ENCODE data around the gene BICDL2.

DNA sequence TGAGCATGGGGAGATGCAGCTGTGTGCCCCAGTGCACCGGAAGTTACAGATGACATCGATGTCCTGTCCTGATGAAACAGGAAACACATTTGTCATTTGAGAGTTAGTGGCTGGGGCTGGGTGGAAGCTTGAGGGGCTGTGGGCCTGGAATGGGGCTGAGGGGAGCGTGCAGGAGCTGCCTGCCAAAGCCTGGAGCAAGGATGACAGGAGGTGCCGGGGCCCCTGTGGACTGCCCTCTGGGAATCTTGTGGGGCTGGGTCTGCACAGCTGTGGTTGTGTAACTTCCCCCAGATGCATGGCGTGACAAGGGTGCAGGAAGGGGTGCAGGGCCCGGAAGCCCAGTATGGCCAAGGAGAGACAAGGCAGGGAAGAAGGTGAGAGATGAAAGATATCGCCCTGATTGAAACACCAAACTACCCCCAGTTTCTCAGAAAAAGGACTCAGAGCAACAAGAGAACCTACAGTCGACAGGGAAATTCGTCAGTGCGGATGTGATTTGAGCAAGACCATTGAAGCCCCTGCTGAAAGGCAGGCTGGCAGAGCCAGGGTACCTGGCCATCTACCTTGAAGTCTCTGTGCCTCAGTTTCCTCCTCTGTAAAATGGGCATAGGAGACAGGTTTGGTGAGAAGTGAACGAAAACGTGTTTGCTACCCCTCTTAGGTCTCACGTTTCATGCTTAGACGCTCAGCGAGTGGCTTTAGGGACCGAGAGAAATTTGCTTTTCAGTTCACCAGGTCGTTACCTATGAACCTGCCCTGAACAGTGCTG lies 18.4 kb upstream of the BICDL2 start:
- TF ChIP-seq, protein P1, sequence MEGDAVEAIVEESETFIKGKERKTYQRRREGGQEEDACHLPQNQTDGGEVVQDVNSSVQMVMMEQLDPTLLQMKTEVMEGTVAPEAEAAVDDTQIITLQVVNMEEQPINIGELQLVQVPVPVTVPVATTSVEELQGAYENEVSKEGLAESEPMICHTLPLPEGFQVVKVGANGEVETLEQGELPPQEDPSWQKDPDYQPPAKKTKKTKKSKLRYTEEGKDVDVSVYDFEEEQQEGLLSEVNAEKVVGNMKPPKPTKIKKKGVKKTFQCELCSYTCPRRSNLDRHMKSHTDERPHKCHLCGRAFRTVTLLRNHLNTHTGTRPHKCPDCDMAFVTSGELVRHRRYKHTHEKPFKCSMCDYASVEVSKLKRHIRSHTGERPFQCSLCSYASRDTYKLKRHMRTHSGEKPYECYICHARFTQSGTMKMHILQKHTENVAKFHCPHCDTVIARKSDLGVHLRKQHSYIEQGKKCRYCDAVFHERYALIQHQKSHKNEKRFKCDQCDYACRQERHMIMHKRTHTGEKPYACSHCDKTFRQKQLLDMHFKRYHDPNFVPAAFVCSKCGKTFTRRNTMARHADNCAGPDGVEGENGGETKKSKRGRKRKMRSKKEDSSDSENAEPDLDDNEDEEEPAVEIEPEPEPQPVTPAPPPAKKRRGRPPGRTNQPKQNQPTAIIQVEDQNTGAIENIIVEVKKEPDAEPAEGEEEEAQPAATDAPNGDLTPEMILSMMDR (IDR thresholded peaks at IDR 0.05) = no peak
- TF ChIP-seq POLR2A (IDR thresholded peaks at IDR 0.05) = no peak
